ENCODE measurements around the gene INPP5K.

INPP5K gene

DNA sequence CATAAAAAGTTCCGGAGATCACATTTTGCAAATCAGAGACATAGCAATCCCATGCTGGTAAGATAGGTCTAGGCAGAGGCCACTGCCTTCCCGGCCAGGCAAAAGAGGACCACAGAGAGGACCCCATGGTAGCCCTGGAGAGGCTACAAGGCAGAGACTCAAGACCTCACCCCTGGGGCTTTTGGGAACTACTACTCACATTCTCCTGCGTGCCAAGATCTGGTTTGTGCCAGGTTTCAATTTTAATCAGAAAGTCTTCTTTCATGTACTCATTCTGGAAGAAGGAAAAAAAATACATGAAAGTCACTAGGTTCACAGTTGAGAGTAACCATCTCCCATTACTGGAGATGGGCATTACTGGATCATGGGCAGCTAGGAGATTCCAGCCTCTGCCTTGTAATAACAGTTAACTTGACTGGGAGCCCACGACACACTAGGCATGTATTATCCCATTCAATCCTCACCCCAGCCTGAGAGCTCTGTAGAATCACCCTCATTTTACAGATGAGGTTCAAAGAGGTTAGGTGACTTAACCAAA, 25.0 kb upstream of the INPP5K start:
- no CpG with 5 or more reads among the region's 4 CpGs for WGBS (ENCODE audit: extremely low coverage, insufficient coverage, insufficient read length)
- H3K4me1 ChIP-seq (ENCODE audit: control insufficient read depth in 1 of 2, insufficient read depth in 2 of 2, low read length in 2 of 2) = no peaks in the 10 kb centered on the region
- no peak overlapping the region for H3K14ac ChIP-seq (ENCODE audit: low read length)
- no peak overlapping the region for H2BK12ac ChIP-seq (ENCODE audit: low read length)
- H4K12ac ChIP-seq (ENCODE audit: low read depth, low read length) = no peak overlapping the region
- no peak overlapping the region for H3K27ac ChIP-seq (ENCODE audit: low read depth, low read length)
- H4K8ac ChIP-seq (ENCODE audit: low read depth, low read length) = no peak overlapping the region
- DNase-seq = no peak
- no peak overlapping the region for H2BK5ac ChIP-seq (ENCODE audit: low read depth, low read length, poor library complexity)
- no peak overlapping the region for H3K9ac ChIP-seq (ENCODE audit: low read length)
- no peak overlapping the region for H3K4me3 ChIP-seq (ENCODE audit: low read depth, low read length)
- no peaks in the 10 kb centered on the region for H3K9me3 ChIP-seq (ENCODE audit: insufficient read depth, low read depth, low read length)
- H3K18ac ChIP-seq (ENCODE audit: low read length) = no peak overlapping the region
- no peaks in the 10 kb centered on the region for H3K79me2 ChIP-seq (ENCODE audit: control insufficient read depth, insufficient read depth, low read length, poor library complexity)
- no peaks in the 10 kb centered on the region for H3K27me3 ChIP-seq (ENCODE audit: insufficient read depth, low read length)
- no peak overlapping the region for H3K4ac ChIP-seq (ENCODE audit: low read depth, low read length)
- H2AK5ac ChIP-seq (ENCODE audit: low read length) = no peak overlapping the region
- peaks cover 53 to 65% of the 10 kb centered on the region in 2 experiments for H3K36me3 ChIP-seq (ENCODE audit: control insufficient read depth in 1 of 2, insufficient read depth in 2 of 2, low read length in 2 of 2)
- no peak overlapping the region for H2AFZ ChIP-seq (ENCODE audit: insufficient read depth, low read length, poor library complexity)
- H2BK120ac ChIP-seq (ENCODE audit: insufficient read depth, low read length, poor library complexity) = no peak overlapping the region
- no peak overlapping the region for H3K23ac ChIP-seq (ENCODE audit: low read length)
- H3K4me2 ChIP-seq (ENCODE audit: low read length) = no peak overlapping the region
- no peaks in the 10 kb centered on the region for H3K79me1 ChIP-seq (ENCODE audit: low read length)
- H4K91ac ChIP-seq (ENCODE audit: low read depth, low read length) = no peak overlapping the region

DNA sequence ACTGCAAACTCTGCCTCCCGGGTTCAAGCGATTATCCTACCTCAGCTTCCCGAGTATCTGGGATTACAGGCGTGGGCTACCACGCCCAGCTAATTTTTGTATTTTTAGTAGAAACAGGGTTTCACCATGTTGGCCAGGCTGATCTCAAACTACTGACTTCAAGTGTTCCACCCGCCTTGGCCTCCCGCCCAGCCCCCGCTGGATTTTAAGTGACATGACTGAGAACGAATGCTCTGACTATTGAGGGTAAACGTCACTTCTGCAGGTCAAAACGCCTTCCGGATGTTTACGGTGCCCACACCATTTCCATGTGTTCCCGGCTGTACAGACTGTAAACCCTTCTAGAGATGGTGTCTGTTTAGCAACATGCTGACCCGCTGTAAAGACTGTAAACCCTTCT, 23.4 kb upstream of the INPP5K start:
- Histone ChIP-seq H2BK12ac (ENCODE audit: low read length) (no peak overlapping the region), H3K36me3 (ENCODE audit: control insufficient read depth in 1 of 2, insufficient read depth in 2 of 2, low read length in 2 of 2) (peaks cover 51 to 67% of the 10 kb centered on the region in 2 experiments), H4K12ac (ENCODE audit: low read depth, low read length) (no peak overlapping the region), H4K91ac (ENCODE audit: low read depth, low read length) (no peak overlapping the region), H3K79me1 (ENCODE audit: low read length) (no peaks in the 10 kb centered on the region), H3K9ac (ENCODE audit: low read length) (no peak overlapping the region), H3K18ac (ENCODE audit: low read length) (no peak overlapping the region), H3K79me2 (ENCODE audit: control insufficient read depth, insufficient read depth, low read length, poor library complexity) (no peaks in the 10 kb centered on the region), H3K4ac (ENCODE audit: low read depth, low read length) (no peak overlapping the region), H2BK5ac (ENCODE audit: low read depth, low read length, poor library complexity) (no peak overlapping the region), H3K14ac (ENCODE audit: low read length) (no peak overlapping the region), H3K4me1 (ENCODE audit: control insufficient read depth in 1 of 2, insufficient read depth in 2 of 2, low read length in 2 of 2) (no peaks in the 10 kb centered on the region), H3K27ac (ENCODE audit: low read depth, low read length) (no peak overlapping the region), H4K8ac (ENCODE audit: low read depth, low read length) (no peak overlapping the region), H3K4me3 (ENCODE audit: low read depth, low read length) (no peak overlapping the region), H3K9me3 (ENCODE audit: insufficient read depth, low read depth, low read length) (no peaks in the 10 kb centered on the region), H2BK120ac (ENCODE audit: insufficient read depth, low read length, poor library complexity) (no peak overlapping the region), H3K23ac (ENCODE audit: low read length) (no peak overlapping the region), H2AK5ac (ENCODE audit: low read length) (no peak overlapping the region), H3K27me3 (ENCODE audit: insufficient read depth, low read length) (no peaks in the 10 kb centered on the region), H2AFZ (ENCODE audit: insufficient read depth, low read length, poor library complexity) (no peak overlapping the region), H3K4me2 (ENCODE audit: low read length) (no peak overlapping the region)
- DNase-seq = no peak
- no CpG with 5 or more reads among the region's 15 CpGs for WGBS (ENCODE audit: extremely low coverage, insufficient coverage, insufficient read length)

DNA sequence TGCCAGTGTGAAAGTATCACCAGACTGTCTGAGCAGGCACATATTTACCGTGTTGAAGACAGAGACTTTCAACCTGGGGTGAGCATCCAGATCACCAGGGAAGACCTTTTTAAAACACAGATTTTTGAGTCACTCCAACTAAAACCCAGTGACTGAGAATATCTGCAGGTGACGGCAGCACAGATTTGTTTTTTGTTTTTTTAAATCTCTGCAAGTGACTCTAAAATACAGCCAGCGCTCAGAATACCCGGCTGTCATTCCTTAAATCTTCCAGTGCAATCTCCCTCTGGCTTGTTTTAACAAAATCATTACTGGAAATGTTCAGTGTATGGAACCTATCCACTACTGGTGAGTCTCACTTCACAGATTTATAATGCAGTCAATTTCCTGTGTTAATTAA, 19.3 kb upstream of the INPP5K start:
- Histone ChIP-seq H4K8ac (ENCODE audit: low read depth, low read length) (no peak overlapping the region), H4K91ac (ENCODE audit: low read depth, low read length) (no peak overlapping the region)

DNA sequence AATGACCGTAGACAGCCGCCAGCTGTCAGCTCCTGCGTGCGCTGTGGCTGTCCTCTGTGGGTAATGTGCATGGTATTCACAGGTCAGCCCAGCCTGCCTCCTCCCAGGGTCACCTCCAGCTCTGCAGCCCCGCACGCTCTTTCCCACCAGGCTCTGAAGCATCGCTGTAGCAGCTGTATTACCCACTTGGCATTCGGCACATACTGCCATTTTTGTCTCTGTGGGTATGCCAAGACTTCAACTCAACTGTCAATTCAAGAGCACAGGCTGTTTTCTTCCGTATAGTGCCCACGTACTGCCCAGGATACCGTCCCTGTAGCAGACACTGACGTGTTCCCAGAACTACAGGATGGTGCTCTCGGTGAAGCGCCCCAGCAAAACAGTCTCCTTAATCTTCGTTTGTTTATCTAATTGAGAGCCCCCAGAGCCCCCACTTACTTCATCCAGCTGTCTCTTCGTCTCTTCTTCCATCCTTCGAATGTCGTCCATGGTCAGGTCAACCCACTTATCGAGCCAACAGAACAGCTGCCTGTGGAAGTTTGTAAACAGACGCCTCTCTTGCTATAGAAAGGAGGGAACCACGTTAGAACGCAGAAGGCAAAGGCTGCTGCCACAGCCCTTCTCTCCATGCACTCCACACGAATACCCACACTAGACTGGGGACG, 17.4 kb upstream of the INPP5K start:
- no peak overlapping the region for H3K18ac ChIP-seq (ENCODE audit: low read length)
- no peak overlapping the region for H4K91ac ChIP-seq (ENCODE audit: low read depth, low read length)
- no peak overlapping the region for H4K8ac ChIP-seq (ENCODE audit: low read depth, low read length)
- H3K14ac ChIP-seq (ENCODE audit: low read length) = no peak overlapping the region
- no CpG with 5 or more reads among the region's 24 CpGs for WGBS (ENCODE audit: extremely low coverage, insufficient coverage, insufficient read length)
- no peak overlapping the region for H4K12ac ChIP-seq (ENCODE audit: low read depth, low read length)
- no peaks in the 10 kb centered on the region for H3K79me1 ChIP-seq (ENCODE audit: low read length)
- no peaks in the 10 kb centered on the region for H3K9me3 ChIP-seq (ENCODE audit: insufficient read depth, low read depth, low read length)
- no peak for DNase-seq
- H3K27me3 ChIP-seq (ENCODE audit: insufficient read depth, low read length) = no peaks in the 10 kb centered on the region
- no peaks in the 10 kb centered on the region for H3K4me1 ChIP-seq (ENCODE audit: control insufficient read depth in 1 of 2, insufficient read depth in 2 of 2, low read length in 2 of 2)
- no peak overlapping the region for H3K4me3 ChIP-seq (ENCODE audit: low read depth, low read length)
- H3K4me2 ChIP-seq (ENCODE audit: low read length) = no peak overlapping the region
- H2BK12ac ChIP-seq (ENCODE audit: low read length) = no peak overlapping the region
- H3K79me2 ChIP-seq (ENCODE audit: control insufficient read depth, insufficient read depth, low read length, poor library complexity) = no peaks in the 10 kb centered on the region
- H2BK5ac ChIP-seq (ENCODE audit: low read depth, low read length, poor library complexity) = no peak overlapping the region
- H2AFZ ChIP-seq (ENCODE audit: insufficient read depth, low read length, poor library complexity) = no peak overlapping the region
- H3K4ac ChIP-seq (ENCODE audit: low read depth, low read length) = no peak overlapping the region
- H3K27ac ChIP-seq (ENCODE audit: low read depth, low read length) = no peak overlapping the region
- H3K9ac ChIP-seq (ENCODE audit: low read length) = no peak overlapping the region
- H2BK120ac ChIP-seq (ENCODE audit: insufficient read depth, low read length, poor library complexity) = no peak overlapping the region
- H2AK5ac ChIP-seq (ENCODE audit: low read length) = no peak overlapping the region
- peaks cover 53 to 63% of the 10 kb centered on the region in 2 experiments for H3K36me3 ChIP-seq (ENCODE audit: control insufficient read depth in 1 of 2, insufficient read depth in 2 of 2, low read length in 2 of 2)
- H3K23ac ChIP-seq (ENCODE audit: low read length) = no peak overlapping the region

More for the DNA sequence above, 19.3 kb upstream of the INPP5K start:
- no peak overlapping the region for H2BK120ac ChIP-seq (ENCODE audit: insufficient read depth, low read length, poor library complexity)
- H3K9me3 ChIP-seq (ENCODE audit: insufficient read depth, low read depth, low read length) = no peaks in the 10 kb centered on the region
- H2AK5ac ChIP-seq (ENCODE audit: low read length) = no peak overlapping the region
- no peak overlapping the region for H3K4ac ChIP-seq (ENCODE audit: low read depth, low read length)
- no peak overlapping the region for H3K4me3 ChIP-seq (ENCODE audit: low read depth, low read length)
- no peak overlapping the region for H2AFZ ChIP-seq (ENCODE audit: insufficient read depth, low read length, poor library complexity)
- H3K9ac ChIP-seq (ENCODE audit: low read length) = no peak overlapping the region
- H3K27me3 ChIP-seq (ENCODE audit: insufficient read depth, low read length) = no peaks in the 10 kb centered on the region
- no peak overlapping the region for H3K14ac ChIP-seq (ENCODE audit: low read length)
- H3K79me1 ChIP-seq (ENCODE audit: low read length) = no peaks in the 10 kb centered on the region
- H3K79me2 ChIP-seq (ENCODE audit: control insufficient read depth, insufficient read depth, low read length, poor library complexity) = no peaks in the 10 kb centered on the region
- H4K12ac ChIP-seq (ENCODE audit: low read depth, low read length) = no peak overlapping the region
- no peaks in the 10 kb centered on the region for H3K4me1 ChIP-seq (ENCODE audit: control insufficient read depth in 1 of 2, insufficient read depth in 2 of 2, low read length in 2 of 2)
- H3K27ac ChIP-seq (ENCODE audit: low read depth, low read length) = no peak overlapping the region
- no peak for DNase-seq
- H3K23ac ChIP-seq (ENCODE audit: low read length) = no peak overlapping the region
- H2BK5ac ChIP-seq (ENCODE audit: low read depth, low read length, poor library complexity) = no peak overlapping the region
- no peak overlapping the region for H3K18ac ChIP-seq (ENCODE audit: low read length)
- H3K36me3 ChIP-seq (ENCODE audit: control insufficient read depth in 1 of 2, insufficient read depth in 2 of 2, low read length in 2 of 2) = peaks cover 61 to 68% of the 10 kb centered on the region in 2 experiments
- no CpG with 5 or more reads among the region's 4 CpGs for WGBS (ENCODE audit: extremely low coverage, insufficient coverage, insufficient read length)
- no peak overlapping the region for H3K4me2 ChIP-seq (ENCODE audit: low read length)
- no peak overlapping the region for H2BK12ac ChIP-seq (ENCODE audit: low read length)

Measured in trophoblast cell (in vitro differentiated cells and primary cell).